Esophagus (tissue), 2 donors: Measurements from ENCODE around the gene HCST. TPM values are rescaled to one million over a fixed set of nuclear protein-coding genes. Genes with fewer than 3 reads are reported as not detected.
A peak's percentile ranks its signal among the peaks of the same experiment; 100 is the strongest.

Source experiments
- H3K27ac ChIP-seq, 2 donors: one replicate each; pipeline ENCODE4 v1.5.1; 2013; ENCODE audit warnings: low read depth in 2 of 2, mild to moderate bottlenecking in 2 of 2, inconsistent platforms in 1 of 2, low read length in 1 of 2, moderate library complexity in 1 of 2
- H3K27me3 ChIP-seq, 2 donors: one replicate each; pipeline ENCODE4 v1.6.1; 2013; ENCODE audit warnings: low read length in 2 of 2, control low read depth in 1 of 2, mild to moderate bottlenecking in 1 of 2; ENCODE audit not compliant: insufficient read depth in 2 of 2, control insufficient read depth in 1 of 2
- H3K36me3 ChIP-seq, 2 donors: one replicate each; pipeline ENCODE4 v1.6.1; 2013; ENCODE audit warnings: low read length in 1 of 2; ENCODE audit not compliant: control insufficient read depth in 2 of 2, insufficient read depth in 2 of 2
- H3K4me1 ChIP-seq, 2 donors: one replicate each; pipeline ENCODE4 v1.6.1; 2013; ENCODE audit warnings: low read length in 1 of 2; ENCODE audit not compliant: control insufficient read depth in 2 of 2, insufficient read depth in 2 of 2
- H3K4me3 ChIP-seq, 2 donors: one replicate each; pipeline ENCODE4 v1.5.1; 2013; ENCODE audit warnings: low read length in 2 of 2, mild to moderate bottlenecking in 2 of 2, low read depth in 1 of 2, moderate library complexity in 1 of 2
- H3K9me3 ChIP-seq, 2 donors: one replicate each; pipeline ENCODE4 v1.6.1; 2013; ENCODE audit warnings: mild to moderate bottlenecking in 2 of 2, low read depth in 1 of 2, low read length in 1 of 2, moderate library complexity in 1 of 2; ENCODE audit not compliant: control insufficient read depth in 2 of 2, insufficient read depth in 1 of 2
- WGBS, 2 donors: extraction: QIAGEN DNeasy Blood & Tissue Kit; methylation state at CpG; one replicate each; pipeline ENCODE4 v1.1.7; 2013; 5-methylcytosine and 5-hydroxymethylcytosine counted together
- polyA plus RNA-seq, 2 donors: library from polyadenylated mRNA; stranded (reverse); fragments of 200-250 nt; gene quantifications; one replicate each; pipeline ENCODE4 v1.2.3, GENCODE V29; 2013
- donor health status: healthy with polysubstance abuse.
- donor health status: Bipolar disorder and iron deficiency.

Gene HCST
- polyA plus RNA-seq: 1 to 10 TPM; 6.2 to 6.7 TPM

DNA sequence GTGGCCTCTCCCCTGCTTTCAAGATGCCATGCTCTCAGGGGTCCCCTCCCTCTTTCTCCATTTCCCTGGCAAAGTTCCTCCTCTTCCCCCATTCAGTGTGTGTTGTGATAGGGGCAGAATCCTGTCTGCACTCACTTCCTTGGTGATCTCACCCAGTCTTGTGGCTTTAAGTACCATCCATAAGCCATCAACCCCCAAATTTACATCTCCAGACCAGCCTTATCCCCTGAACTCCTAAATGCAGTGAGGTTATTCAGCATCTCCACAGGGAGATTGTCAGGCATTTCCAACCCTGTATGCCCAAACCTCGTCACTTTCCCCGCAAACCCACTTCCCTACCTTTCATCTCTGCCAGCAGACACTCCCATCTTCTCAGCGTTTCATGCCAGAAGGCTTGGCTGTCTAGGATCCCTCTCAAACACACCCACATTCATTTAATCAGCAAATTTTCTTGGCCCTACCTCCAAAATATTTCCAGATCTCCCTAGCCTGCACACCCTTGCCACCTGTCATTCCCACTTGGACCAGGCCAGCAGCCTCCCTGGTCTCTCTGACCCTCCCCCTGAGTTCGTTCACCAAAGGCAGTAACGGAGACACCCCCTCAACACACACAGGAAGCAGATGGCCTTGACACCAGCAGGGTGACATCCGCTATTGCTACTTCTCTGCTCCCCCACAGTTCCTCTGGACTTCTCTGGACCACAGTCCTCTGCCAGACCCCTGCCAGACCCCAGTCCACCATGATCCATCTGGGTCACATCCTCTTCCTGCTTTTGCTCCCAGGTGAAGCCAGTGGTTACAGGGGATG lies at the start of gene HCST:
Gene HCST (plus strand): TSS at position 676 of the 808 bp plus-strand sequence. CDS start 65 bp downstream, at position 741.
- H3K27me3 ChIP-seq: no peaks in the 10 kb centered on the region
- H3K27ac ChIP-seq: peak within 1 kb of the TSS; percentile 67 to 76
- peaks cover 0 to 4% of the 10 kb centered on the region in 2 donors for H3K4me1 ChIP-seq
- WGBS, 2 donors: 39% methylated on average over 6 of the region's 6 CpGs
- no peaks in the 10 kb centered on the region for H3K9me3 ChIP-seq
- H3K36me3 ChIP-seq: peaks cover 0 to 4% of the 10 kb centered on the region in 2 donors
- H3K4me3 ChIP-seq: peak within 1 kb of the TSS; percentile 5 to 33

GRCh38 chr19:35853038-35853756 lies 49.1 kb upstream of the HCST start:
- Histone ChIP-seq H3K9me3 (peaks cover 0 to 2% of the 10 kb centered on the region in 2 donors), H3K4me1 (peaks cover 0 to 7% of the 10 kb centered on the region in 2 donors), H3K36me3 (no peaks in the 10 kb centered on the region), H3K27ac (no peak overlapping the region), H3K4me3 (no peak overlapping the region), H3K27me3 (peaks cover 0 to 12% of the 10 kb centered on the region in 2 donors)
- 63 to 66% methylated on average over 8 of the region's 8 CpGs for WGBS, 2 donors

- Histone ChIP-seq H3K4me1 (peaks cover 0 to 7% of the 10 kb centered on the region in 2 donors), H3K36me3 (no peaks in the 10 kb centered on the region), H3K9me3 (peaks cover 0 to 4% of the 10 kb centered on the region in 2 donors), H3K27me3 (peaks cover 0 to 16% of the 10 kb centered on the region in 2 donors), H3K27ac (no peak within 1 kb of the TSS), H3K4me3 (peak within 1 kb of the TSS; percentile 28 to 40)
- 1% methylated on average over 41 to 42 of the region's 42 CpGs for WGBS, 2 donors
Observed at GRCh38 chr19:35856546-35857149, 45.7 kb upstream of the HCST start, which contains the start of gene KIRREL2. Gene KIRREL2, plus strand, starts transcription at chr19:35856911. Its CDS starts 209 bp downstream, at chr19:35857120.

GRCh38 chr19:35858311-35858710 lies 44.0 kb upstream of the HCST start:
- peaks cover 0 to 19% of the 10 kb centered on the region in 2 donors for H3K27me3 ChIP-seq
- H3K27ac ChIP-seq: no peak overlapping the region
- 82 to 83% methylated on average over 6 of the region's 6 CpGs for WGBS, 2 donors
- peaks cover 0 to 7% of the 10 kb centered on the region in 2 donors for H3K4me1 ChIP-seq
- H3K36me3 ChIP-seq: no peaks in the 10 kb centered on the region
- H3K4me3 ChIP-seq: no peak overlapping the region
- peaks cover 0 to 4% of the 10 kb centered on the region in 2 donors for H3K9me3 ChIP-seq

DNA sequence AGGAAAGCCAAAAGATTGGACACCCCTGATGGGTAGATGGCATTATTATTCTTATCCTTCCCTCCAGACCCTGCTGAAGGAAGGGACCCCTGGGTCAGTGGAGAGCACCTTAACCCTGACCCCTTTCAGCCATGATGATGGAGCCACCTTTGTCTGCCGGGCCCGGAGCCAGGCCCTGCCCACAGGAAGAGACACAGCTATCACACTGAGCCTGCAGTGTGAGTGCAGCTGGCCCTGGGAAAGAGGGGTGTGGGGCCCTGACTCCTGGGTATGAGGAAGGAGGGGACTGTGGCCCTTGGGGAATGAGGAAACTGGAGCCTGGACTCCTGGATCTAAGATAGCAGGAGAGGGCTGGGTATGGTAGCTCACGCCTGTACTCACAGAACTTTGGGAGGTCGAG lies 42.9 kb upstream of the HCST start:
- Histone ChIP-seq H3K4me1 (peaks cover 0 to 7% of the 10 kb centered on the region in 2 donors), H3K36me3 (no peaks in the 10 kb centered on the region), H3K9me3 (peaks cover 0 to 4% of the 10 kb centered on the region in 2 donors), H3K27me3 (peaks cover 0 to 19% of the 10 kb centered on the region in 2 donors), H3K27ac (no peak overlapping the region), H3K4me3 (no peak overlapping the region)
- 64 to 80% methylated on average over 4 of the region's 4 CpGs for WGBS, 2 donors

- peaks cover 0 to 4% of the 10 kb centered on the region in 2 donors for H3K9me3 ChIP-seq
- peaks cover 0 to 16% of the 10 kb centered on the region in 2 donors for H3K27me3 ChIP-seq
- no peaks in the 10 kb centered on the region for H3K36me3 ChIP-seq
- H3K4me3 ChIP-seq: no peak overlapping the region
- H3K4me1 ChIP-seq: peaks cover 0 to 7% of the 10 kb centered on the region in 2 donors
- 23 to 25% methylated on average over 20 to 24 of the region's 24 CpGs for WGBS, 2 donors
- no peak overlapping the region for H3K27ac ChIP-seq
Observed at GRCh38 chr19:35860436-35860817, 41.9 kb upstream of the HCST start.

- 17 to 22% methylated on average over 54 to 55 of the region's 55 CpGs for WGBS, 2 donors
- Histone ChIP-seq H3K4me1 (peaks cover 0 to 5% of the 10 kb centered on the region in 2 donors), H3K27ac (no peak overlapping the region), H3K27me3 (peaks cover 0 to 16% of the 10 kb centered on the region in 2 donors), H3K4me3 (no peak overlapping the region), H3K9me3 (peaks cover 0 to 4% of the 10 kb centered on the region in 2 donors), H3K36me3 (no peaks in the 10 kb centered on the region)
Observed at GRCh38 chr19:35860818-35861639, 41.3 kb upstream of the HCST start.

DNA sequence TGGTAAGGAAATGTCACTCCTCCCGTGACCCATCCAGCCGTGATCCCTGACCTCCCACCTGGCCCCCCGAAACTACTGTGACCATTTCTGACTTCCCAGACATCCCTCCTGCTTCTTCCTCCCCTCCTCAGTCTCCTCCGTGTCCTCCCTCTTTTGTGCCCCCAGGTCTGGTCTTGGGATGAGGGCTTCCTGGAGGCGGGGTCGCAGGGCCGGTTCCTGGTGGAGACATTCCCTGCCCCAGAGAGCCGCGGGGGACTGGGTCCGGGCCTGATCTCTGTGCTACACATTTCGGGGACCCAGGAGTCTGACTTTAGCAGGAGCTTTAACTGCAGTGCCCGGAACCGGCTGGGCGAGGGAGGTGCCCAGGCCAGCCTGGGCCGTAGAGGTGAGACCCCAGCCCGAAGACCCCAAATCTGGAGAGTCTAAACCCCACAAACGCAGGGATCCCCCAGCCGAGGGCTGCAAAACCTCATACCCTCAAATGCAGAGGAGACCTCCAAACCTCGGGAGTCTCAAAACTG lies 40.6 kb upstream of the HCST start:
- WGBS, 2 donors: 53 to 56% methylated on average over 19 of the region's 19 CpGs

More for the DNA sequence above, 40.6 kb upstream of the HCST start:
- Histone ChIP-seq H3K27me3 (peaks cover 0 to 13% of the 10 kb centered on the region in 2 donors), H3K4me1 (no peaks in the 10 kb centered on the region), H3K27ac (no peak overlapping the region), H3K36me3 (no peaks in the 10 kb centered on the region), H3K9me3 (peaks cover 0 to 4% of the 10 kb centered on the region in 2 donors), H3K4me3 (no peak overlapping the region)
